Stimulated activated CD8-positive, alpha-beta memory T cell treated with anti-CD3 and anti-CD28 coated beads, Interleukin-4, amount 100 ng/mL, for 48 hours (primary cell): Measurements from ENCODE around the gene CDYL2.

Experiments used
- DNase-seq: peaks from one replicate; pipeline ENCODE4 v3.0.0-alpha.2; 2020

Gene CDYL2

DNA sequence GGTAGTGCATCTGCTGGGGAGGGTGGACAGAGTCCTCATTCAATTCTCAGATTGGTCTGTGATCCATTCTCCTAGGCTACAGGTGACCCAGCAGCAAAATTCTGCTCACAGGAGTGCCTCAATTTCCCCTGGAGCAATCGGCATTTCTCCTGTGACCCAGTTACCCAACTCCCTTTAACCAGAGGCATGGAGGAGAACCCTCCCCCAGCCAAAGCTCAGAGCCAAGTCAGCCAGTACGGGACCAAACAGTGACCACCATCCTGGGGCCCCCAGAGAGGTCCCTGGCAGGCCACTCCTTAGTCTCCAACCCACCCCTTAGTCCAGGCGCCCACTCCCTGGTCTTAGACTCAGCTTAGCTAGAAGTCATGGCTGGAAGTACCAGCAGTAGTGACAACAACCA lies 188.0 kb downstream of the CDYL2 start:
- DNase-seq = no peak

DNA sequence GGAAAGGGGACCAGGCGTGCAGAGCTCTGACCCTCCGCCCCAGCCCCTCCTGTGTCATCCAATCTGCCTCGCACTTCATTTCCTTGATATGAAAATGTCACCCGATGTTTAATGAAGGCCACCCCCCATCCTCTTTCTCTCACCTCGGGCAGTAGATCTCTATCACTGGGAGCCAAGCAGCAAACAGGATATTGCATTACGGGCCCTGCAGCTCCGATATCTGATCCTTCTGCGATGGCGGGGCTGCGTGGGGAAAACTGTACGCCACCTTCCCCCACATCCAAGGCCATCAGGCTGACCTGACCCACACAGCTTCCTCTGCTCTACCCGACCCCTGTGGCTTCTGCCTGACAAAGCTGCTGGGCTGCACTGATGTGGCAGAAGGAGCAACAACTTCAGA lies 188.7 kb downstream of the CDYL2 start:
- no peak for DNase-seq

DNA sequence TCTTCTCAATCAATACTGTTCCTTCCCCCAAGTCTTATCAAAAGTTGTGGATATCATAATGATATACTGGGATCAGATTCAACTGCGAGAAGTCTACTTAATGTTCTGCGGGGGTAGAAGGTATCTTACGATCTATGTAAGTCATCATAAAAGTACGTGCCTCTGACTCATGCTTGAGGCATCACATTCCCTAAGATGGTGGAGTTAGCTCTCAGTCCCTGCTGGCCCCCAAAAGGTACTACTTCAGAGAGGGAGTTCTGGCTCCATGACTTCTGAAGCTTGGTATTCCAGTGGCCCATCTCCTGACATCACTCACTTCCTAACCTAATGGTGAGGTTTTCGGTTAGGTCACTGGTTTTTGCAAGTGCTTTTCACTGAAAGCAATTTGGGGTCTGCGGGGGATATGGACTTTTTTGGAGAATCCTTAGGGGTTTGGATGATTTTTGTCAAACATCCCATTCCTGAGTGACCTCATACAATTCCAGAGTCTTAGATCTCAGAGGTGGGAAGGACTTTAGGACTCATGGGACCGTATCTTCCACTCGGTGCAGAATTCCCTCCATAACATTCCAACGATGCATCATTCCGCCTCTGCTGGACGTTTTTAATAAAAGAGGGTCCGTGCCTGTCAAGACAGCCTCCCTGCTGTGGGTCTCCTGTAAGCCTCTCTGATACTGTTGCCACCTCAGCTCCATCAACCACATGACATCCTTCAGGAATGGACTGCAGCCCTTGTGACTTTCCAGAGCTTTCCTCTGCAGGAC lies 189.3 kb downstream of the CDYL2 start:
- no peak for DNase-seq

DNA sequence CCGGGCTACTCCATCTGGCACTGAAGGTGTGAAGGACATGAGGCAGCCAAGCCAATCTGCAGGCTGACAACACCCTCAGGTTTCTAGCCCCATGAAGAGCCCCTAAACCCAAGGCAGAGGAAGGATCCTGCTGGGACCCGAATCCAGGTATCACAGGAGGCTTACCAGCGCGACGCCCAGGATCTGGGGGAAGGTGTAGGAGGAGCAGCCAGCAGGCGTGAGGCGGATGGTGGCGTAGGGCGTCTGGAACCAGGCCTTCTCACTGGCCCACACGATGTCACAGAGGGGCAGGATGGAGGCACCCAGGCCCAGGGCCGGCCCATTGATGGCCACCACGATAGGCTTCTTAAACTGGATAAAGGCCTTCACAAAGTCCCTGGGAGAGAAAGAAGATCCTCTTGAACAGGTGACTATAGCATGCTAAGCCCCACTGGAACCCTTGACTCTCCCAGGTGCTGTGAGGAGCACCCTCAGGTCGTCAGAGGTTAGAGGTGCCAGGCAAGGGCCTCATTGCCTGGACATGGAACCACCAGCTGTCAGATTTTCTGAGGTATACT lies 191.9 kb downstream of the CDYL2 start:
- no peak for DNase-seq

DNA sequence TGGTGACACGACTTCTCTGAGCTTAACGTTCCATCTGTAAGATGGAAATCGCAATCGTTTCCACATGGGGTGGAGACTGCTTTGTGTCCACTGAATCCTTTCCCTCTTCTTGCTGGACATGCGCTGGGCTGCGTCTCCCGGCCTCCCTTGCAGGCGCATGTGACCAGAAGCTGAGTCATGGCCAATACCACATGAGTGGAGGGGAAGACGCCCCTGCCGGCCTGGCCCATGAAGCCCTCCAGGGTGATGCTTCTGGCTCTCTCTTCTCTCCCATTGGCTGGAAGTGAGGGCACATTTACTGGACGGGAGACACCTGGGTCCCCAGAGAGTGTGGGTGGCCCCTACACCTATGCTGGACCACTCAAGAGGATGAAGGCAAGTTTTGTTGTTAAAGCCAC lies 192.5 kb downstream of the CDYL2 start:
- DNase-seq = no peak

DNA sequence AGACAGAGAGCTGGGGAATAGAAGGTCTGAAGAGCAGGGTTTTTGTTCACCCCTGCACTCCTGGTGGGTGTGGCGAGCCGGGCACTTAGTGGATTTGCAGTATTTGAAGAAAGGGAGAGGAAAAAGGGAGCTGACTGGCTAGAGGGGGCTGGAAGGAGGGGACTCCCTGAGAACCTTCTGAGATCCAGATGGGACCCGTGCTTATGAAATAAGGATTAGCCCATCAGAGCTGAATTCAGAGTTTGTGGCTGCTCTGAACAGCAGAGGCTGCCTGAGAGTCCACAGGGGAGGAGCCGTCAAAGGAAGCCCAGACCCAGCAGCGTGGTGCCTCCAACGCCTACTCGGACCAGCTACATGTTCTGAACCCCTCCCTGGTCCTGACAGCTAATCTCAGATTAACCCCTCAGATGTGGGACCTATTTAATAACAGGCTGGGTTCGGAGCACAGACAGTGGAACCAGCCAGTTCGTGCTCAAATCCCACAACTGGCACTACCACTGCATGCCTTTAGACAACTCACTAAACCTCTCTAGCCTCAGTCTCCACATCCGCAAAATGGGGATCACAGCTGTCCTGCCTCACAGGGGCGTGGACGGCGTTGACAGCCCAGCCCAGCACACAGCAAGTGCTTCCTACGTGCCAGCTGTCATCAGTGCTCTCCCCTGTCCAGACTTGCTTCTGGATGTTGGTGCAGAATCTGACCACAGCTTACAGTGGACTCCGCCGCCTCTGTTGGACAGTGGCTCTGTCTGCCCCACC lies 193.0 kb downstream of the CDYL2 start:
- DNase-seq = no peak

DNA sequence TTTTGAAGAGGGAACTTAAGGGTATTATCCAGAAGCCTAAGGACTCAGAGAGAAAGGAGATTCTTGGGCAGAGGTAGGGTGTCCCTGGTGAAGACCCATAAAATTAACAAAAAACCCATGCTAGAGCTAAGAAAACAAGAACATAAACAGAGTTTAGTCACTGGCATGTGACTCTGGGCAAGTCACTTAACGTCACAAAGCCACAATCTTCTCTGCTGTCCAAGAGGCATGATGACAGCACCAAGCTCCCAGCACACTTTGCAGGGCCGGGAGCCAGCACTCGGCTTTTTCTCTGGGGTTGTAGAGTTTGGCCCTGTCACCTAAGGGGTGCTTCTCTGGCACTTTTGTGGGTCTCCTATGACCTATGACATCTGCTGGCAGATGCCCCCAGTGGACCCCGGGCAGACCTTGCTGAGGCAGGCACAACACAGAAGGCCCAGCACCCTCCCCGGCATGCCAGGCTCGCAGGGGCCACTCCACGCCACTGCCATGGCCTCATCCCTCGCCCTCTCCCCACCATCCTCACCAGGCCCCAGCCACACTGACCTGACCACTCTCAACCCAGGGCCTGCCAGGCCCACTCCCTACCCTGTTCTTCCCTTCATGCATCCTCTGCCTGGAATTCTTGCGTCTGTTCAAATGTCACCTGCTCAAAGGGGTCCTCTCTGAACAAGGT lies 193.8 kb downstream of the CDYL2 start:
- no peak for DNase-seq

DNA sequence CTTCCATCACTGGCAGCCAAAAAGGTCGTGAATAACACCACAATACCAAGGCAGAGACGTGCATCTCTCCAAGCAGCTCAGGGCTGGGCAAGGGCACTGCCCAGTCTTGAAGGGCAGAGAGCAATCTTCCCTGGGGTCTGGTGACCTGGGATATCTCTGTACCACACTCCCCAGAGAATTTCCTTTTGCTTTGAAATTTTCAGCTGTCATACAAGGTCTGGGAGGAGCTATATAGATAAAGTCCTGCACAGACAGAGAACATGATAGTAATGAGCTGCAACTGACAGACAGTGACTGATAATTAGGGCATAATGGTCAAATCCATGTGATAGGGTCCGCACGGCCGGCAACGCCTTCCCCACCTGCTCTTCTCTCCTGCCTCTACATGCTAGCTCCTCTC lies 195.5 kb downstream of the CDYL2 start:
- DNase-seq = no peak

DNA sequence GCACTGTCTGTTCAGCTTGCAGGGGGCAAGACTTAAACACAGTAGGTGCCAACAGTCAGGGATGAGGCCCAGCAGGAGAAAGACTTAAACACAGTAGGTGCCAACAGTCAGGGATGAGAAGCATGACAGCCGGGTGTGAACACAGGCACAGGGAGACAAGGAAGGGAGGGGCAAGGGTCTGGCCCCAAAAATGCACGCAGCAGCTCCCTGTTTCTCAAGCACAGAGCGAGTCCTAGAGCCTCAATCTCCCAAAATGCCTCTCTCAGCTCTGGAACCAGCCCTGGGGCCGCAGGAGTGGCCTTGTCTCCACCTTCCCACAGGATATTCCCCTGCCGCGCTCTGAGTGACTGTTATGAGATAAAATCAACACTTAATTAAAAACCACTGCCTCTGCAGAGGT lies 197.2 kb downstream of the CDYL2 start:
- DNase-seq = no peak

DNA sequence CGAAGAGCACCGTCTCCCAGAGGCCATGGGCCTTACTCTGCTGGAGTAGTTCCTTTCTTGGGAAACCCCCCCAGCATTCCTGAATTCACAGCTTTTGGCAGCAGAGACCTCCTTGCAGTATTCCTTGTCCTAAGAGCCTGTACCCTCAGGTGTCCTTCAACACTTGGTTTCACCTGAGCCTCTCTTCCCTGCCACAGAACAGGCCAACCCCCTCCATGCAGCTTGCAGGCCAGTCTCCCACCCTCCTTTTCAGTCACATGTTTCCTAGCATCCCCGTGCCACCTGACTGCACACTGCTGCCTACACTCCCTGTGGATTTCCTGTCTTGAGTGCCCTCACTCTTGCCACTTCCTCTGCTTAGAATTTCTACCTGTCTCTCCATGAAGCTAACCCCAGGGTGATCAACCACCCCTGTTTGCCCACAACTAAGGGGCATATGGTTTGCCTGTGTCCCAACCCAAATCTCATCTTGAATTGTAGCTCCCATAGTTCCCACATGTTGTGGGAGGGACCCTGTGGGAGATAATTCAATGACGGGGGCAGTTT lies 198.1 kb downstream of the CDYL2 start:
- DNase-seq = no peak

DNA sequence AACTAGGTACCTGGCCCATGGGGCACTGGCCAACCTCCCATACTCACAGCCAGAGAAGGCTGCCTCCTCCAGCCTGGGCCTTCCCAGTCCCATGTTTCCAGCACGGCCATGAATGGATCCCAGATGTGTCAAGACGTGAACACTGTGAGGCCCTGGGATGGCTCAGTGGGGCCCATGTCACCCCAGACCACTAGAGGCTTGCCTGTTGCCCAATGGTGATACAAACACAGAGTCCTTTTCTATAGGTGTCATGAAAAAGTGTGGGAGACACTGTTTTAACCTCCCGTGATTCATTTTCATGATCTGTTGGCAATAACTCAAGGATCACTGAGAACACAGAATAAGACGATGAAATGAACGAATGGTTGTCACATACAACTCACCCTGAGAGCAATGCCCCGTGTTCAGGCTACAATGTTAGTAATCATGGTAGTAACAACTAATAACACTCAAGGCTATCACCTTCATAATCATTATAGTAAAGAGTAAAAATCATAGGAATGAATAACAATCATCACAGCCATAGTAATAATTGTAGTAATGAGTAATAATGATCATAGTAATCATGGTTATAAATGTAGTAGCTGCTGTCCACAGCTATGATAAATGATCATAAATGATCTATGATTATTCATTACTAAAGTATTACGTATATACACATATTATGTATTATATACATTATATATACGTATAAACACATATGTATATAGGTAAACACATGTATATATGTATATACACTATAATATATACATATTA lies 199.6 kb downstream of the CDYL2 start:
- DNase-seq = no peak

DNA sequence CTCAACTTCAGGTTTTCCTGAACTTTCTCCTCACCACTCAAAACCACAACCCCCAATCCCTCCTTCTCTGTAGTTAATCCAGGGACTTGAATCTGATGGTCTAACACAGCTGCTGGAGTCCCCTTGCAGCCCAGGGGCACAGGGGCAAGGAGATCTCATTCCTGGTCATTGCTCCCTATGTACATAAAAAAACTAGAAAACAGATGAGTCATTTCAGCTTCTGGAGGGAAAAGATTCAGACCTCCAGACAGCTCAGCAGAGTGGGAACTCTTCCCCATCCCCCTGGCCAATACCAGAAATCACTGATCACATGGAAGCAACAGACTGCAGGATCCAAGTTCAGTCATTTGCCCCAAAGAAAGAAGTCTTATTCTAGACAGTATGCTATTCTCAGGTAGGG lies 201.5 kb downstream of the CDYL2 start:
- no peak for DNase-seq

DNA sequence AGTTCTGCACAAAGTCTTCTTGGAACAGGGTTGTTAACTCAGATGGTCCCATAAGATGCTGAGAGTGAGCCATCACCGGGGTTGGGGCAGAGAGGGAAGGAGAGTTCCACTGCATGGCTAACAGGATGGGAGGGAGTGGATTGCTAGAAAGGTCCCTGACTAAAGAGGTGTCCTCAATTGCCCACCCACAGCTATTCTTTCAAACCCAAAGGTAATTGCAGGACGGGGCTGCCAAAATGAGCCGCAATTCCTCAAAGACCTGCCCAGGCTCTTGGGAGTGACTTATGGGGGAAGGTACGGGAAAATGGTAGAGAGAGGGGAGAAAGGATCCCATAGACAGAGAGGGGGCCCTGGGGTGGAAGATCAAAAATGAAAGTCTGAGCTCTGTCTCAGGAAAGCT lies 203.2 kb downstream of the CDYL2 start:
- no peak for DNase-seq

DNA sequence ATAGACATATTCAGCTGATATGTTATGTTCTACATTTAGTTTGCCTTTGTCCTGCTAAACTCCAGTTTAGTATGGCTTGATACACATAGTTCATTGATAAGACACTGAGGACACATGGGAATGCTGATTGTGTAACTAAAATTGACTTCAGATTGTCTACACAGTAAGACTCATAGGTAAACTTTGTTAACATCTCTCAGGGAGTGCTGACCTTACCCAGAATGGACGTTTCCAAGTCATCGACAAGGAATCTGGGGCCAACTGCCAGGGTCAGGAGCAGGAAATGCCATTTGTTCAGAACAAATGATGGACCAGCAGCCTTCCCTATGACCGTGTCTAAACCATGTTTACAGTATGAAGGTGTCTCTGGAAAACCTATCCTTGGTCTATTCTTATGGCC lies 204.9 kb downstream of the CDYL2 start:
- DNase-seq = no peak

DNA sequence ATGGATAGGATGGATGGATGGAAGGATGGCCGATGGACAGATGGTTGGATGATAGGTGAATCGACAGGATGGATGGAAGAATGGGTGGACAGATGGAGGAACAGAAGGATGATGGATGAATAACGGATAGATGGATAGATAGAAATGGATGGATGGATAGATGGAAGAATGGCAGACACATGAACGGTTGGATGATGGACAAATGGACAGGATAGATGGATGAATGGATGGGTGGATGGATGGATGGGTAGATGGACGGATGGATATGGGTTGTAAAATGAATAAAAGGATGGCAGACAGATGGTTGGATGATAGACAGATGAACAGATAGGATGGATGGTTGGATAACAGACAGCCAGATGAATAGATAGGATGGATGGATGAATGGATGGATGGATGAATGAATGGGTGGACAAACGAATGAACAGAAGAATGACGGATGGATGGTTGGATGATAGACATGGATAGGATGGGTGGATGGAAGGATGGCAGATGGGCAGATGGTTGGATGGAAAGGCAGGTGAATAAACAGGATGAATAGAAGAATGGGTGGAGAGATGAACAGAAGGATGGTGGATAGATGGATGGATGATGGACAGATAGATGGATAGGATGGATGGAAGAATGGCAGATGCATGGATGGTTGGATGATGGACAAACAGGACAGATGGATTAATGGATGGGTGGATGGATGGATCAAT lies 207.7 kb downstream of the CDYL2 start:
- no peak for DNase-seq

DNA sequence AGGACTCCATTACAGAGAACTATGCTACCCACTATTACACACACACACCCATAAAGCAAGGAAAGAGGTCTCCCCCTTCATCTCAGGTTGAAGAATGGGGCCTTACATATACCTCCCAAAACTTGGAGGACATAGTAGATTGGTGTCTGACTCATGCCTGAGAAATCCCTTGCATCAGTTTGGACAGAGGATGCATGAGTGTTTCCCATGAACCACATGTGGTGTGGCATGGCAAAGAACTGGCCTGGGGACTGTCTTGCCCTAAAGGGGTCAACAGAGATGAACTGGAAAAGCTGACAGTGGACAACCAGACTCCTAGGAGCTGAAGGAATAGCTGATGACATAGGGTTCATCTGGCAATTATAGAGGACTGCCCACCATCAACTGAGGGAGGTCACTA lies 209.6 kb downstream of the CDYL2 start:
- no peak for DNase-seq

DNA sequence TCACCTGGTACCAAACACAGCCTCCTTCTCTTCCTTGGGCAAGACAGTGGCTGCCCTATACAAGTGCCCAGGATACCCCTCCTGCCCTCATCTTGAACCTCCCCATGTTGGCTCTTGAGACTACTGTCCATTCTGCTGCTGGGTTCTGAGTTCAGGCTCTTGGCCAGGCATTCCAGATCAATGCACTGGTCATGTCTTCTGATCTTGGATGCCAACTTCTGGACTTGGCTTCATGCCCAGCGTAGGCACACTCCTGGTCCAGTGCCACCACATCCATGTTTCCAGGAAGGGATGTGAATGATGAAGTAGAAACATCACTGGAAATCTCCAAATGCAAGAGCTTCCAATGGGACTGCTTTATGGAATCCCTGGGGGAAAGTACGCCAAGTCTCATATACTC lies 212.1 kb downstream of the CDYL2 start:
- DNase-seq = no peak

DNA sequence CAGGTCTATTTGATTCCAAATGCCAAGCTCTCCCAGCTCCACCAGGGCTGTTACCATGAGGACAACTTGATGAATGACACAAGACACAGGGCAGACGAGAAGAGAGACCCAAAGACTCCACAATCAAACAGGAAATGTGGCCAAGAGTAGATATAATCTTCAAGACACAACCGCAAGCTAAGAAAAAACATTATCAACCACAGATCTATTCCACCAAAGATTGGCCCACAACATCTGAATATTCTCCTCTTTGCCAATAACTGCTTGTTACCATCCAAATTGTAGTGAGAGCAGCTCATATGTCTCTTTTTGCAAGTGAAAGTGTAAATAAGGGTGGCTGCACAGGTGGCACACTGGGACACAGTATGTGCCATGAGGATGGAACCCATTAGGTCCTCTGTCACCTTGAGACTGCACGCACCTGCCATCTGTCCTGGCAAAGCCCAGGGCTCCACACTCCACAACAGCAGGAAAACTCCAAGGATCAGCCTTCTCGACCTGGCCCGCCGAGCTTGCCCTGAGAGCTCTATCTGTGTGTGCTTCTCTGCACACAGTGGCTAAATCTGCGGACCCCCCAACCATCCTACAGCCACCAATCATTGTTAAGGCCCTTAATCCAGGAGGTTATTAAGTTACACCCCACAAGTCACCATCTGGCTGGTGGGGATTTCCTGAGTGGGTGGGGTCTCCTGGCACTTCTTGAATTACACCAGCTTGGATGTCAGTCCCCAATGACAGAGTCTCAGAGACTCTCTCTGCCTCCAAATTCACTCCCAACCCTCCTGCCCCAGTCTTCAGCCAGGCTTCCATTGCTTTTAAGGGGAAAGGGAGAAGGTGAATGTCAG lies 213.1 kb downstream of the CDYL2 start:
- DNase-seq = no peak

DNA sequence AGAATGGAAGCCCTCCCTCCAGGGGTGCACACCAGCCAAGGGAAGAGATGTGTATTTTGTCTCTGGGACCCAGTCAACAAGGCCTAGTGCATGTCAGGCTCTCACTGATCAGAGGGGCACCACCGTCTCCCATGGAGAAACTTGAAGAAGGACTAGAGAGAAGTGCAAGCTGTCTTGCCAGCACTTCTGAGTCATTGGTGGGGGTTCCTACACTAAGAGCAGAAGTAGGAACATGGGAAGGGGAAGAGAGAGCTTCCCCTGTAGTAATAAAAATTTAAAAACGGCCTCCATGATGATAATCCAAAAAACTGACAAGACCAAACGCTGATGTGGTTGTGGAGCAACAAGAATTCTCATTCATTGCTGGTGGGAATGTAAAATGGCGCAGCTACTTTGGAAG lies 217.3 kb downstream of the CDYL2 start:
- DNase-seq = no peak

DNA sequence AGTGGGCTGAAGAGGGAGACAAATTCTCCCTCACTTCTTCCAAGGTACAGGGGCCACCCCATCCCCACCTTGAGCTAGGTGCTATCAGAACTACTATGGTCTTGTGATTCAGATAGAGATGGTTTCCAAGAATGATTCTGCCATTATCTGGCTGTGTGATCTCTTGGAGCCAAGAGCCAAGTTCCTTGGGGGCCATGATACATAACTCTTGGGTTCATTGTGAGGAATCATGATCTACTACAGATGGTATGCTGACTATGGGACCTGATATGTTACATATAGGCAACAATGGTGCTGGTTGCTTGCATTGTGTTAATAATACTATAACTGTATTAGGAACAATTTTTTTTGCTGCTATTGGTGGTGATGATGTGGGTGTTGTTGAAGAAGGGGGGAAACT lies 217.9 kb downstream of the CDYL2 start:
- DNase-seq = no peak

DNA sequence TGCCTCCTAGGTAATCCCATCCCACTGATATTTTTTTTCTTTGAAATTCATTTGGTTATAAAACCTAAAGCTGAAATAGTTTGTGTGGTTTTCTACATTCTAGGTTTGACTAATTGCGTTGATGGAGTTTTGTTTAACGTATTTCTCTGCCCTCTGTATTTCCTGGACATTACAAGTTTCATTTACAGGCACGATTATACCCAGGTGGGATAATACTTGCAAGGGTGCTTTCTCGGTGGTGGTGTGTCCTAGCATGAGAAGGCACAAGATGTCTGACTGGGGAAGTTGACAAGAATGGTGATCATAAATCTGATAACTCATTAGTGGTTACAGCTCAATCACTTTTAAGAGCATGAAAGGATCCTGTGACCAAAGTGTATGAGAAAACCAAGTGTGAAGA lies 218.6 kb downstream of the CDYL2 start:
- no peak for DNase-seq
